Activated CD4-positive, CD25-positive, alpha-beta regulatory T cell treated with anti-CD3 and anti-CD28 coated beads, Interleukin-2, amount 50 U/mL, for 16 hours (primary cell): ENCODE results near the gene SELENOF.
"Not testable (repeated sequence)": the region's sequence is repeated elsewhere in the genome, so short reads cannot be mapped to it uniquely, and the experiment has no call there.

ENCODE experiments used
- DNase-seq: peaks from one replicate; pipeline ENCODE4 v3.0.0-alpha.2; 2020; ENCODE audit warnings: low read depth, low spot score

SELENOF gene

GRCh38 chr1:86814118-86814517, 99.8 kb downstream of the SELENOF start:
- DNase-seq = not testable (repeated sequence)
